ENCODE measurements around the gene CERT1. TPM values are rescaled to one million over a fixed set of nuclear protein-coding genes. Genes with fewer than 3 reads are reported as not detected.

Gene CERT1
- polyA plus RNA-seq, 2 of the 4 experiments (the other 2 are of a cell fraction), result 19.5 to 22.5 TPM

DNA sequence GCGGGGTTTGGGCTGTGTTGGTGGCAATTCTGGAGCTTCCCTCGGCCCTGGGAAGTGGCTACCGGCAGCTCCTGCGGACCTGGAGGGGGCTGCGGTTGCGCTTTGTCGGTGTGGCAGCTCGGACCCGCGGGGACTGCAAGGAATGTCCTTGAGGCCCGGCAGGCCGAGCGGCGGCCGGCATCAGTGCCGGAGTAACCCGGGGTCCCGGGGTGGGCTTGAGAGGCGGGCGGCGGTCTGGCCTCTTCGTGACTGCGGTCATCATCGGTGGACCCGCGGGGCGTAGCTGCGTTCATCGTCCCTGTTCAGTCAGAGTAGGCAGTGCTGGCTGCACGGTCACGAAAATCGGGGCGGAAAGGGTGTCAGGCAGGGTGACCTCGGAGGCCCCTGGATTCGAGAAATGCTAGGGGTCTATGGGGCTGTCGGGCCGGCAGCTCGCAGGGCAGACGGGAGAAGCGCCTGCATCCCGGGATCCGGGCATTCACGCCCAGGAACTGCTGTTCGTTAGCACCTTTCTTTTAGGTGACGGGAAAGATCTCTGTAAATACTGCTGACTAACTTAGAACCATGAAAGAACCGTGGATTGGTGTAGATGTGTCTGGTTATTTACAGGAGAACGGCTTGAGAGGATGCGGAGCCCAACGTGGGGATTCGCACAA is 173.9 kb downstream of the CERT1 start:
- WGBS (ENCODE audit: missing lambda C conversion rate), result 4% methylated on average over 29 of the region's 50 CpGs
- peak; percentile 12 to 22 for ATAC-seq
- TF ChIP-seq ZSCAN20 (CRISPR knock-in tag; IDR thresholded peaks at IDR 0.05) (no peak), PHF8 (IDR thresholded peaks at IDR 0.05; ENCODE audit: borderline replicate concordance, low read depth) (peak; percentile 55; the same call in 1 of the 2 replicates)
- peaks cover 38% of the 10 kb centered on the region for H3K4me1 ChIP-seq
- ChIA-PET CTCF (interaction anchor here (0.6 to 1.9 kb wide), 17 partner anchors 13 to 566 kb away, joined by 3 to 18 read pairs (median 4); partner anchors contain the start of gene ANKRD31), POLR2A (interaction anchor here (0.8 to 1.8 kb wide), 15 partner anchors 14 to 412 kb away, joined by 3 to 34 read pairs (median 5); partner anchors contain the start of genes ANKRD31, CERT1, GCNT4 and POC5)
- H3K4me2 ChIP-seq, result peak overlapping the region; percentile 93
- no peak for FAIRE-seq
- no peaks in the 10 kb centered on the region for H3K9me3 ChIP-seq
- peak in 1 of 2 experiments; percentile 13 for DNase-seq (ENCODE audit: low read depth in 1 of 2, low spot score in 1 of 2)
- peak overlapping the region; percentile 85 to 91 for H3K27ac ChIP-seq
- H3K4me3 ChIP-seq, result peak overlapping the region; percentile 84

DNA sequence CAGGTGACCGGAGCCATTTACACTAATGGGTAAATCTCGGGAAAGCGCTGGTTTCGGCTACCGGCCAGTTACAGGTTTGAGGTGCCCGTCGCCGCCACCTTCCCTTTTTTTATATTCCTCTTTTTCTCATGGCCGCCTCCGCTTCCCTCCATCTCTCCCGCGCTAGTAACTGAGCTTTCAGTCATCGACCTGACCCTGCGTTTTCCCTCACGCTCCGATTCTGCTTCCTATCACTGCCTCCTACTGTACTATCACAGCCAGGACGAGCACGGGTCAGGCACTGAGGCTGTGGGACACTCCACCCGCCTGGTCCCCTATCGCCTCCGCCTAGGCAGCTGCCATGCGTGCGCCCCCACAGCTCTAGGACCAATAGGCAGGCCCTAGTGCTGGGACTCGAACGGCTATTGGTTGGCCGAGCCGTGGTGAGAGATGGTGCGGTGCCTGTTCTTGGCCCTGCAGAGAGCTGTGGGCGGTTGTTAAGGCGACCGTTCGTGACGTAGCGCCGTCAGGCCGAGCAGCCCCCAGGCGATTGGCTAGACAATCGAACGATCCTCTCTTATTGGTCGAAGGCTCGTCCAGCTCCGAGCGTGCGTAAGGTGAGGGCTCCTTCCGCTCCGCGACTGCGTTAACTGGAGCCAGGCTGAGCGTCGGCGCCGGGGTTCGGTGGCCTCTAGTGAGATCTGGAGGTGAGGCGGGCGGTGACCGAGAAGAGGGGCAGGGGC is 174.7 kb downstream of the CERT1 start, which contains the start of gene HMGCR:
HMGCR (plus strand) TSS at position 606 of the 722 bp plus-strand sequence. CDS start 5,386 bp downstream, outside the sequence.
- Histone ChIP-seq H3K4me2 (peak within 1 kb of the TSS; percentile 93), H3K4me3 (peak within 1 kb of the TSS; percentile 84), H3K4me1 (peaks cover 35% of the 10 kb centered on the region), H3K27ac (peak within 1 kb of the TSS; percentile 85 to 95), H3K9me3 (no peaks in the 10 kb centered on the region)
- CTCF ChIA-PET, result interaction anchor here (0.6 to 1.9 kb wide), 21 partner anchors 9 to 565 kb away, joined by 3 to 18 read pairs (median 4); partner anchors contain the start of gene ANKRD31
- FAIRE-seq, result peak; percentile 92
- DNase-seq (ENCODE audit: low read depth in 1 of 2, low spot score in 1 of 2), result peak; percentile 88 to 100
- ATAC-seq, result peak; percentile 97 to 98
- POLR2A ChIA-PET, result interaction anchor here (0.6 to 1.8 kb wide), 19 partner anchors 14 to 412 kb away, joined by 3 to 34 read pairs (median 4); partner anchors contain the start of genes ANKRD31, CERT1, GCNT4 and POC5
- WGBS (ENCODE audit: missing lambda C conversion rate), result 3% methylated on average over 19 of the region's 56 CpGs
- TF ChIP-seq, protein P1, sequence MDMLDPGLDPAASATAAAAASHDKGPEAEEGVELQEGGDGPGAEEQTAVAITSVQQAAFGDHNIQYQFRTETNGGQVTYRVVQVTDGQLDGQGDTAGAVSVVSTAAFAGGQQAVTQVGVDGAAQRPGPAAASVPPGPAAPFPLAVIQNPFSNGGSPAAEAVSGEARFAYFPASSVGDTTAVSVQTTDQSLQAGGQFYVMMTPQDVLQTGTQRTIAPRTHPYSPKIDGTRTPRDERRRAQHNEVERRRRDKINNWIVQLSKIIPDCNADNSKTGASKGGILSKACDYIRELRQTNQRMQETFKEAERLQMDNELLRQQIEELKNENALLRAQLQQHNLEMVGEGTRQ (IDR thresholded peaks at IDR 0.05), result 0 out of 2 replicates have a peak, but pooled peaks have one; percentile 15
- TF ChIP-seq HOXB13 (CRISPR knock-in tag; IDR thresholded peaks at IDR 0.05; ENCODE audit: low read depth) (no peak), ZNF302 (CRISPR knock-in tag; IDR thresholded peaks at IDR 0.05) (no peak), HDAC2 (IDR thresholded peaks at IDR 0.05) (no peak), KDM1A (IDR thresholded peaks at IDR 0.05; ENCODE audit: low read depth) (no peak), POLR2A (IDR thresholded peaks at IDR 0.05; ENCODE audit: low read length) (peak; percentile 92), BHLHE40 (IDR thresholded peaks at IDR 0.05; ENCODE audit: low read depth, low read length) (0 out of 2 replicates have a peak, but pooled peaks have one; percentile 18), RARB (CRISPR knock-in tag; IDR thresholded peaks at IDR 0.05) (0 out of 2 replicates have a peak, but pooled peaks have one; percentile 35), JUN (IDR thresholded peaks at IDR 0.05) (peak; percentile 49 to 77; a peak in 3 of 5 replicates), CBX2 (IDR thresholded peaks at IDR 0.05; ENCODE audit: borderline replicate concordance, low read depth) (no peak), MYC (IDR thresholded peaks at IDR 0.05; ENCODE audit: borderline replicate concordance, low read length) (peak; percentile 44; the same call in 1 of the 2 replicates), RAD21 (conservative IDR thresholded peaks at IDR 0.05 in 1 of 2, IDR thresholded peaks at IDR 0.05 in 1 of 2) (peak; percentile 62 to 63; a peak in 4 of 5 replicates), FOXS1 (CRISPR knock-in tag; IDR thresholded peaks at IDR 0.05) (no peak), NR3C1 (IDR thresholded peaks at IDR 0.05) (no peak), HOXB5 (CRISPR knock-in tag; IDR thresholded peaks at IDR 0.05) (no peak), PHF8 (IDR thresholded peaks at IDR 0.05; ENCODE audit: borderline replicate concordance, low read depth) (peak; percentile 74), RFX5 (IDR thresholded peaks at IDR 0.05) (peak; percentile 93), JUNB (IDR thresholded peaks at IDR 0.05) (no peak), ZSCAN20 (CRISPR knock-in tag; IDR thresholded peaks at IDR 0.05) (no peak), SMC3 (IDR thresholded peaks at IDR 0.05) (peak; percentile 60), MAZ (IDR thresholded peaks at IDR 0.05; ENCODE audit: borderline replicate concordance, low read depth, low read length) (no peak), CHD4 (IDR thresholded peaks at IDR 0.05; ENCODE audit: borderline replicate concordance) (no peak), GATA3 (IDR thresholded peaks at IDR 0.05; ENCODE audit: borderline replicate concordance) (no peak)
- TF ChIP-seq, protein P2, sequence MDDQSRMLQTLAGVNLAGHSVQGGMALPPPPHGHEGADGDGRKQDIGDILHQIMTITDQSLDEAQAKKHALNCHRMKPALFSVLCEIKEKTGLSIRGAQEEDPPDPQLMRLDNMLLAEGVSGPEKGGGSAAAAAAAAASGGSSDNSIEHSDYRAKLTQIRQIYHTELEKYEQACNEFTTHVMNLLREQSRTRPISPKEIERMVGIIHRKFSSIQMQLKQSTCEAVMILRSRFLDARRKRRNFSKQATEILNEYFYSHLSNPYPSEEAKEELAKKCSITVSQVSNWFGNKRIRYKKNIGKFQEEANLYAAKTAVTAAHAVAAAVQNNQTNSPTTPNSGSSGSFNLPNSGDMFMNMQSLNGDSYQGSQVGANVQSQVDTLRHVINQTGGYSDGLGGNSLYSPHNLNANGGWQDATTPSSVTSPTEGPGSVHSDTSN (IDR thresholded peaks at IDR 0.05), result no peak
- TF ChIP-seq, protein P3, sequence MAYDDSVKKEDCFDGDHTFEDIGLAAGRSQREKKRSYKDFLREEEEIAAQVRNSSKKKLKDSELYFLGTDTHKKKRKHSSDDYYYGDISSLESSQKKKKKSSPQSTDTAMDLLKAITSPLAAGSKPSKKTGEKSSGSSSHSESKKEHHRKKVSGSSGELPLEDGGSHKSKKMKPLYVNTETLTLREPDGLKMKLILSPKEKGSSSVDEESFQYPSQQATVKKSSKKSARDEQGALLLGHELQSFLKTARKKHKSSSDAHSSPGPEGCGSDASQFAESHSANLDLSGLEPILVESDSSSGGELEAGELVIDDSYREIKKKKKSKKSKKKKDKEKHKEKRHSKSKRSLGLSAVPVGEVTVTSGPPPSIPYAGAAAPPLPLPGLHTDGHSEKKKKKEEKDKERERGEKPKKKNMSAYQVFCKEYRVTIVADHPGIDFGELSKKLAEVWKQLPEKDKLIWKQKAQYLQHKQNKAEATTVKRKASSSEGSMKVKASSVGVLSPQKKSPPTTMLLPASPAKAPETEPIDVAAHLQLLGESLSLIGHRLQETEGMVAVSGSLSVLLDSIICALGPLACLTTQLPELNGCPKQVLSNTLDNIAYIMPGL (CRISPR knock-in tag; IDR thresholded peaks at IDR 0.05; ENCODE audit: borderline replicate concordance), result no peak
- TF ChIP-seq, protein P4, sequence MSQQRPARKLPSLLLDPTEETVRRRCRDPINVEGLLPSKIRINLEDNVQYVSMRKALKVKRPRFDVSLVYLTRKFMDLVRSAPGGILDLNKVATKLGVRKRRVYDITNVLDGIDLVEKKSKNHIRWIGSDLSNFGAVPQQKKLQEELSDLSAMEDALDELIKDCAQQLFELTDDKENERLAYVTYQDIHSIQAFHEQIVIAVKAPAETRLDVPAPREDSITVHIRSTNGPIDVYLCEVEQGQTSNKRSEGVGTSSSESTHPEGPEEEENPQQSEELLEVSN (IDR thresholded peaks at IDR 0.05; ENCODE audit: borderline replicate concordance, low read depth), result no peak; the same call in 1 of the 2 replicates
- TF ChIP-seq, protein P5, sequence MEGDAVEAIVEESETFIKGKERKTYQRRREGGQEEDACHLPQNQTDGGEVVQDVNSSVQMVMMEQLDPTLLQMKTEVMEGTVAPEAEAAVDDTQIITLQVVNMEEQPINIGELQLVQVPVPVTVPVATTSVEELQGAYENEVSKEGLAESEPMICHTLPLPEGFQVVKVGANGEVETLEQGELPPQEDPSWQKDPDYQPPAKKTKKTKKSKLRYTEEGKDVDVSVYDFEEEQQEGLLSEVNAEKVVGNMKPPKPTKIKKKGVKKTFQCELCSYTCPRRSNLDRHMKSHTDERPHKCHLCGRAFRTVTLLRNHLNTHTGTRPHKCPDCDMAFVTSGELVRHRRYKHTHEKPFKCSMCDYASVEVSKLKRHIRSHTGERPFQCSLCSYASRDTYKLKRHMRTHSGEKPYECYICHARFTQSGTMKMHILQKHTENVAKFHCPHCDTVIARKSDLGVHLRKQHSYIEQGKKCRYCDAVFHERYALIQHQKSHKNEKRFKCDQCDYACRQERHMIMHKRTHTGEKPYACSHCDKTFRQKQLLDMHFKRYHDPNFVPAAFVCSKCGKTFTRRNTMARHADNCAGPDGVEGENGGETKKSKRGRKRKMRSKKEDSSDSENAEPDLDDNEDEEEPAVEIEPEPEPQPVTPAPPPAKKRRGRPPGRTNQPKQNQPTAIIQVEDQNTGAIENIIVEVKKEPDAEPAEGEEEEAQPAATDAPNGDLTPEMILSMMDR (IDR thresholded peaks at IDR 0.05), result peak; percentile 30; the same call in 2 of the 3 replicates
- TF ChIP-seq, protein P6, sequence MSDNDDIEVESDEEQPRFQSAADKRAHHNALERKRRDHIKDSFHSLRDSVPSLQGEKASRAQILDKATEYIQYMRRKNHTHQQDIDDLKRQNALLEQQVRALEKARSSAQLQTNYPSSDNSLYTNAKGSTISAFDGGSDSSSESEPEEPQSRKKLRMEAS (IDR thresholded peaks at IDR 0.05), result peak; percentile 80
